NCI-H345 treated with DMSO at 0.1 percent for 48 hours (cell line): ENCODE results near the gene FARS2.

ENCODE experiments used
- DNase-seq: peaks from one replicate; lab custom pipeline; 2025; ENCODE audit not compliant: unreplicated experiment; lab: John Stamatoyannopoulos, UW

Gene FARS2

DNA sequence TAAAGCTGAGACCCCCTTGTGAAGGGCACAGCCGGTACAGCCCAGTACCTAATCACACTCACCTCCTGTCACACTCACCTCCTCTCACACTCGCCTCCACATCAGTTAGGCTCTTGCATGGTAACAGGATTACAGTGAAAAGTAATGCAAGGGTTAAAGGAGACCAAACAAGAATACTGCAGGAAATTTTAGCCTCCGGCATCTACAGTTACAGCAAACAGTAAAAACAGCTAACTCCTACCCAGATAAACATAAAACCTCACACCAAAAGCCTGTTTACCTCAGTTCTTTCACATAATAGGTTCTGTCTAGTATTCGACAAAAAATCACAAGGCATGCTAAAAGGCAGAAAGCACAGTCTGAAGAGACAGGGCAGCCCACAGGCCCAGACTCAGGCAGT lies 55.6 kb downstream of the FARS2 start:
- DNase-seq: no peak

DNA sequence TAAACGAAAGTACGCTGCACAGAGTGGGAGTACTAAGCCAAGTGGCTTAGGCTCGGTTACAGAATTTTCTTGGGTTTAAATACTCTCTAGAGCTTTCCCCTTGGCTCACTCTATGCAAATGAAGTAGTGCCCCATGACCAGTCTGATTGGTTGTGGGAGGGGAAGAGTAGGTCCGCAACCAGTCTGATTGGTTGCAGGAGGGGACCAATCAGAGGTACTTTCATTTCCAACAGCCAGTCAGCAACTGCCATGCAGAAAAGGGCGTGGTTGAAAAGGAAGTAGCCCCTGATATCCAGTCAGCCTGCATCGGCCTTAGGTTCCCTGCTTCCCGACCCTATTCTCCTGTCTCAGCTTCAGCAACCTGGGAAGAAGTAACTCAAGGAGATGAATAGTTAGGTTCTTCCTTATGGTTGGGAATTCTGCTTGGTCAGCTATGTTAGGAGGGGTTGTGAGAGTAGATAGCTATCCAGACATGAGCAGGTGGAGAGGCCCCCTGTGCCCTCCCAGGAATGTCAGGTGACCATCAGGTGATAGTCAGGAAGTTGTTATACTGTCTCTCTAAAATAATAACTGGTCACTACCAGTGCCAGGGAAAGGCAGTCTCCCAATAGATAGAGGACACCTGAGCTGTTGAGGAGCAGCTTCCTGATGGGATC lies 57.4 kb downstream of the FARS2 start:
- no peak for DNase-seq

GRCh38 chr6:5323979-5324378 lies 62.7 kb downstream of the FARS2 start:
- no peak for DNase-seq

DNA sequence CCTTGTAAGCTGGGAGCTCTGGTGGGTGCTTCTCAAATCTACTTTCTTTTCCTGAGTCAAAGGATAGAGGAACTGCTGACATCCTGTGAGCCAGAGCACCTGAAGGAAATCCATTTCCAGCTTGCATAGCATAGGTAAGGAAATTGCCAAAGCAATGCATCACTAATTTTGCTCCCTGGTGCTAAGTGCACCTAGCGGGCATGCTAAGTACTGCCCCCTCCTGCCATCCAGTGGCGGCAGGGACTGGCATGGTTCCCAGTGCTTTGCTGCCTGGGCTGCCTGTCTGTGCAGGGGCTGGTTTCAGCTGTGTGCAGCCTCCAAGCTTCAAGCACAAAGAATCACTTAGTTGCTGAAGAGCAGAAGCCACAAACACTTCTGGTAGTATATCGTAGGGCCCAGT lies 63.9 kb downstream of the FARS2 start:
- no peak for DNase-seq

GRCh38 chr6:5326022-5326641 lies 64.8 kb downstream of the FARS2 start:
- DNase-seq: no peak

DNA sequence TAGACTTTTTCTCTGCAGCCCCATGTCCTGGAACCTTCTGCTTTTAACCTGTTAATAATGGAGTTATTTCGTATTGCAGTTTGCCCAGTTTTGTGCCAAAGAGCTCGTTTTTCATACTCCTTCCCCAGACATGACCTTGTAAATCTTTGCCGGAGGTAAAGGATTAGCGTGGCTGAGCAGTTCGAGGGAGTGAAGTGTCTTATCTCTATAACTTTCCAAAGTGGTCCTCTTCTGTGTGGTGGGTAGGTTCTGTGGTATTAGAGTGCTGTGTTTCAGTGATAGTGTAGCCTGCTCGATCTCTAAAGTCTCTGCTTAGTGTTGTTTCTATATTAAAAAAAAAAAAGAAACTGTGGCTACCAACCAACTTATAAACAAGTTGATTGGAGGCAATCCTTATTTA lies 67.5 kb downstream of the FARS2 start:
- DNase-seq: no peak

DNA sequence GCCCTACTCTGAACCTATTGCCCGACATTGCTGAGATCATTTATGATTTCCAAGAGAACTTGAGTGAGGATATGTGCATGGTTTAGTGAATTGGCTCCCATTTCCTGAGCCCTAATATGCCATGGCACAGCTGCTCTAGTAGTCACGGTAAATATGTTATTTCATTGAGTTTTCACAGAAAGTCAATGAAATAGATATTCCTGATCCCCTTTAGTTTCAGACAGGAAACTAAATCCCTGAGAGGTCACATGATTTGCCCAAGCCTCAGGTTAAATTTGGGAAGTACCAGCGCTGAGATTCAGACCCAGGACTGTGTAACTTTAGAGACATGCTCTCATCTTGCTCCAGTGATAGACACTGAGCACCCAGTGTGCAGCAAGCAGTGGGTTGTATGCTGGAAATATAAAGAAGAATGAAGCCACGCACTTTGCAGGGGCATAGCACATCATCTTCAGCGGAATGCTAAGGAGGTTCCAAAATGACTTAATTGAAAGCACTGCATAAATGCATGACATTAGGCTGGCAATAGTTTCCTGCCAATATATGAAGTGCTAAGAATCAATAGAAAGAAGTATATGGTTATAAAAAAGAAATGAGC lies 70.6 kb downstream of the FARS2 start:
- no peak for DNase-seq

- DNase-seq: no peak
These were observed 72.3 kb downstream of the FARS2 start for GRCh38 chr6:5333658-5334057.

GRCh38 chr6:5334341-5334740 lies 73.0 kb downstream of the FARS2 start:
- DNase-seq: no peak

DNA sequence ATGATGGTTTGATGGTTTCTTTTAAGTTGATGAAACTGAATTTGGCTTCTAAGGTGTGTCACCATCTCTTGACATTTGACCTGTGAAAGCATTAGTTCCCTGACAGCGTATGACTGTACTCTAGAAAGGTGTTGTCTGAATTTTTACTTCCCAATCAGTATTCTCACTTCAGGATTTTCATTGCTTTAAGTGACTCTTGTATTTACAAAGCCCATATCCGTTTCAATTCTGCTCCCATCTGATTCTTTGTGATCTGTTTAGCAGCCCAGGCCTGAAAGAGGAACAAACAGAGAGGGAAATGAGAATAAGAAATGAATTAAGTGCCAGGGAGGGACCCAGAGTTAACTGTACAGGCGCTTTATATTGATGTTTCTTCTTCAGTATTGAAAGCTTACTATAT lies 73.7 kb downstream of the FARS2 start:
- DNase-seq: no peak

DNA sequence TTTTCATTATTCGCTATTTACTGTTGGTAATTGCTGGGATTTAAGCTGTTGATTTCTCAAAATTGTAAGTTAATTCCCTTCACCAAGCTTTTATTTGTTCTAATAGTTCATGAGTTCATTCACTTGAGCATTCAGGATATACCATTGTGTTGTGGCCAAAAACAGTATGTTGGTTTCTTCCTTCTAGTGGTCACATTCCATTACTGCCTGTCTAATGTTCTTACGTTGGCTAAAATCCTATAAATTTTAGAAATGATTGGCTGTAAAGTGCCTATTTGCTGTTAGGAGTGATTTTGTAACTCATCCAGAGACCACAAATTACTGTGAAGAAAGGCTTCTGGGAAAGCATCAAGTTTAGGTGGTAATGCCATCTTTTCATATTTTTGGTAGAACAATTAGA lies 76.3 kb downstream of the FARS2 start:
- DNase-seq: no peak

DNA sequence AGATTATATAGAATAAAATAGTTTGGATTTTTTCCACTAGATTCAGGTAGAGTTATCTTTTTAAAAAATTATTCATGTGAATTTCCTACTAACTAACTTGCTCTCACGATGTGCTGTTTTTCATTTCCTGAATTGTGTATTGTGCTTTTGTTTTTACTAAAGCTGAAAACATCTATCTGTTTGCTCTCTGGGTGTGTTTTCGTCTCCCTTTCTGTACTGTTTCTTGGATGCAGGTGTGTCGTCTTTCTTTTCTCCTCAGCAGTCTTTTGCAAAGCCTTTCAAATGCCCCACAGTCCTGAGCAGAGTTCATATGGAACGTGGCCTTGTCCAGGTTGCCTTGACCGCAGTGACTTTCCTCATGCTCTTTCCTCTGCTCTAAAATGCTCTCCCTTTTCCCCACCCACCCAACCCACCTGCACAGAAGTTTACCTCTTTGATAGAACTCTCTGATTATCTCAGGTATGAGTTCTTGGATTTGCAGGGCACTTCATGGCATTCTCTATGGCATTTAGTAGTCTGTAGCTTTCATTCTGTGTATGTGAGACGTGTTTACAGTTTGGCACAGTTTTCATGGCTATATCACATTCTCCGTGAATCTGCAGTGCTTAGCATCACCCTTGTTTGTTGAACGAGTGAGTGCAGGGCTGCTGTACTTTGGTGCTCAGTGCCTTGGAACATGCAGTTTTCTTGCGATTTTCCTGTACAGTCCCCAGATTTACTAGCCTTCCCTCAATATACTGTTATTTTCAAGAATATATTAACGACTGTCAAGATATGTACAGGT lies 77.1 kb downstream of the FARS2 start:
- no peak for DNase-seq

- no peak for DNase-seq
These were observed 78.5 kb downstream of the FARS2 start for GRCh38 chr6:5339786-5340185.

- no peak for DNase-seq
These were observed 80.5 kb downstream of the FARS2 start for GRCh38 chr6:5341845-5342244.

- no peak for DNase-seq
These were observed 82.7 kb downstream of the FARS2 start for GRCh38 chr6:5343998-5344397.

DNA sequence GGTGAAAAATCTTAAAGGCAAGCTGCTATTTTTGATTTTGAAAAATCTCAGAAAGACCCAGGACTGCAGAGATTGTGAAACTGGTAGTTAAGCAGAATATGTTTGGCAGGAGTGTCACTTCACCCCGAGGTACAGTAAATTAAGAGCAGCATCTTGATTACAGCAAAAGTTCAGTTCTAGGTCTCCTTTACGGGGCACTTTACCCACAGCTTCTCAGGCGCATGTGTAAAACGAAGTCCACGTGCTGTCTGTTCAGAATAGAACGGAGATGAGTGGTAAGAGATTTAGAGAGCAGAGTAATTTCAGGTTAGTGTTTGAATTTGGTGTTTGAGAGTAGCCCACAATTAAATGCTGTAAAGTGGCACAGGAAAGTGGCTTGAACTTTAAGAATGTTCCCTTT lies 84.0 kb downstream of the FARS2 start:
- no peak for DNase-seq

- no peak for DNase-seq
These were observed 90.4 kb downstream of the FARS2 start for GRCh38 chr6:5351552-5352210.

- DNase-seq: no peak
These were observed 92.7 kb downstream of the FARS2 start for GRCh38 chr6:5353971-5354370.

DNA sequence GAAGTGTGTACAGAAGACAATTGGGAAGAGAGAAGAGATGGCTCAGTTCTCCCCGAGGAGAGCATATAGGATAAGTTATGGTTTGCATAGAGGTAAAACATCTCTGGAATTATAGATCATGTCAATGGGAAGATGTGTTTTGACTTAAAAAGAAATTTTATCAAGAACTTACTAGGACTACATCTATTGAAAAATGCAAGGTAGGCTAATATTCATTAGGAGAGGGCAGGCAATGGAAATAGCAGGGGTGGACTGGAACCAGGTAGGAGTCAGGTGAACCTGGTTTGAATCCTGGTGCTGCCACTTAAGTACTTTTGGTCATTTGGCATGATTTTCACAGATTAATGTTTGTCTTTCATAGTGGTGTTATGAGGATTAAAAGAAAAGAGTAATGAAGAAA lies 96.2 kb downstream of the FARS2 start:
- DNase-seq: no peak

DNA sequence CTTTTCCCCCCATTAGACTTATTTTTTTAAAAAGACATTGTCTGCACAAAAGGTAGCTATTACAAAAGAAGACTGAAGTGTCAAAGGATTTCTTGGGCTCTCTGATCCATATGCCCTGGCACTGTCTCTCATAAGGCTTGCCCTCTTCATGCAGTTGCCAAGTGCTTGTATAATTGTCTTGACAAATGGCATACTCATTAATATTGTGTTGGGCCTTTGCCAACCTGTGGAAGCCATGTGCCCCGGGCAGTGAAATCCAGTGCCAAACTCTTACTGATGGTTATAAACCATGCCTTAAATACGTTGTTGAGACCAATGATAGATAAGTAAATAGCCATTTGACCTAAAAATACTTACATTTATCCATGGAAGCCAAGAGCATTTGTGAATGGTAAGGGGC lies 98.1 kb downstream of the FARS2 start:
- no peak for DNase-seq

DNA sequence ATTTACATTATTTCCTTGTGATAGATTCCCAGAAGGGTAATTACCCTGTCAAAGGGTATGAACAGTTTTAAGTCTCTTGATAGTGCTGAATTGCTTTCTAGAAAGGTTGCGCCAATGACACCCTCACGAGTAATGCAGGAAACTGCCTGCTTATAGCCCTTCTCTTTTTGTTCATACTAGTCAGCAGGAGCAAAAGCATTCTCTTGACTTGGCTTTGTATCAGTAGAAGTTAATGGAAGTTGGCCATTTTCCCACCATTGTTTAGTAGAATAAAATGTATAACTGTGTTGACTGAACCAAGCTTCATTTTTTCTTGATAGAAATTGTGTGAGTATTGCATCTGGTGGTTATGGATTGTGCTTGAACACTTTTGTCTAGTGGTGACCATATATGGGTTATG lies 100.1 kb downstream of the FARS2 start:
- DNase-seq: no peak
